WERI-Rb-1 (cell line): ENCODE data around the gene CYP27B1.

ENCODE experiments used
- DNase-seq: peaks from one replicate; pipeline ENCODE4 v3.0.0-alpha.2; 2020
- H3K27ac ChIP-seq: fragments of 250-450 bp; sonication (Bioruptor Pico); 2 replicates; pipeline ENCODE4 v1.5.1; 2020; ENCODE audit warnings: mild to moderate bottlenecking, moderate library complexity
- H3K27me3 ChIP-seq: fragments of 250-450 bp; sonication (Bioruptor Pico); 2 replicates; pipeline ENCODE4 v1.5.1; 2021; ENCODE audit warnings: mild to moderate bottlenecking, low read depth, moderate library complexity; ENCODE audit not compliant: insufficient read depth, severe bottlenecking
- H3K36me3 ChIP-seq: fragments of 250-450 bp; sonication (Bioruptor Pico); 2 replicates; pipeline ENCODE4 v1.5.1; 2020; ENCODE audit warnings: mild to moderate bottlenecking, moderate library complexity
- H3K4me3 ChIP-seq: 2 replicates; pipeline ENCODE4 v1.5.1; 2011; ENCODE audit warnings: low read depth, mild to moderate bottlenecking, control low read depth, low read length
- H3K9me3 ChIP-seq: fragments of 250-450 bp; sonication (Bioruptor Pico); 2 replicates; pipeline ENCODE4 v1.5.1; 2021; ENCODE audit warnings: mild to moderate bottlenecking, moderate library complexity; ENCODE audit not compliant: severe bottlenecking
- CTCF ChIP-seq: IDR thresholded peaks from 2 replicates; pipeline ENCODE4 v1.5.1; 2011; ENCODE audit warnings: low read depth, mild to moderate bottlenecking, control low read depth, inconsistent platforms, low read length

Gene CYP27B1

GRCh38 chr12:57769594-57769993, 2.7 kb upstream of the CYP27B1 start:
- DNase-seq = no peak
- Histone ChIP-seq H3K36me3 (peaks cover 48% of the 10 kb centered on the region), H3K27me3 (no peaks in the 10 kb centered on the region), H3K4me3 (no peak overlapping the region), H3K9me3 (no peaks in the 10 kb centered on the region), H3K27ac (no peak overlapping the region)
- TF ChIP-seq CTCF = no peak

DNA sequence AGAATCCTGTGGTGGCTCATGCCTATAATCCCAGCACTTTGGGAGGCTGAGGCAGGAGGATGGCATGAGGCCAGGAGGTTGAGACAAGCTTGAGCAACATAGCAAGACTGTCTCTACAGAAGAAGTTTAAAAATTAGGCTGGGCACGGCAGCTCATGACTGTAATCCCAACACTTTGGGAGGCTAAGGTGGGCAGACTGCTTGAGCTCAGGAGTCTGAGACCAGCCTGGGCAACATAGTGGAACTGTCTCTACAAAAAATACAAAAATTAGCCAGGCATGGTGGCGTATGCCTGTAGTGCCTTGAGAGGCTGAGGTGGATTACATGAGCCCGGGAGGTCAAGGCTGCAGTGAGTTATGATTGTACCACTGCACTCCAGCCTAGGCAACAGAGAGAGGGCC, 998 bp upstream of the CYP27B1 start:
- no peak for DNase-seq
- no peak overlapping the region; the same call in 1 of the 2 replicates for H3K4me3 ChIP-seq
- TF ChIP-seq CTCF = no peak
- peaks cover 66% of the 10 kb centered on the region for H3K36me3 ChIP-seq
- peak overlapping the region; percentile 93 for H3K27ac ChIP-seq
- no peaks in the 10 kb centered on the region for H3K27me3 ChIP-seq
- no peaks in the 10 kb centered on the region for H3K9me3 ChIP-seq

DNA sequence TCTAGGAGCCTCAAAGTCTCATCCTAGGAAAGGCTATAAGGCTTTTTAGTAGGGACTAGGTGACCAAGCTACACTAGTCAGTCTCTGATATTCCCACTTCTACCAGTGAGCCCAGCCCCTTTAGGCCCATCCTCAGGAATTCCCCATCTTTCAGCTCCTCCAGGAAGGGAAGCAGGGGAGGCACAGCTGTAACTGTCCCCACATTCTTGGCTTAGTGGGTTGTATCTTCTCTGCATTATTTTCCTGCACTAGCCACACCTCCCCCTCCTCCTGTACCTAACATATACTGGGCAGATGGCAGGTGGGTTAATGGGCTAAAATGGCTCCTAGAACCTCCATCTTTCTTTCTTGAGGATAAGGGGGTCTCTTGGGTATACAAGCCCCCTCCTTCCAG, 424 bp upstream of the CYP27B1 start:
- peak overlapping the region; percentile 93 for H3K27ac ChIP-seq
- H3K4me3 ChIP-seq = peak overlapping the region; percentile 88

GRCh38 chr12:57765698-57766463, 997 bp downstream of the CYP27B1 start:
- Histone ChIP-seq H3K27me3 (no peaks in the 10 kb centered on the region), H3K36me3 (peaks cover 78% of the 10 kb centered on the region), H3K9me3 (no peaks in the 10 kb centered on the region), H3K27ac (peak overlapping the region; percentile 93), H3K4me3 (peak overlapping the region; percentile 88)
- TF ChIP-seq CTCF = no peak
- no peak for DNase-seq

More for the DNA sequence above, 424 bp upstream of the CYP27B1 start:
- DNase-seq = peak; percentile 55
- H3K36me3 ChIP-seq = peaks cover 69% of the 10 kb centered on the region
- H3K9me3 ChIP-seq = no peaks in the 10 kb centered on the region
- no peaks in the 10 kb centered on the region for H3K27me3 ChIP-seq
- no peak for TF ChIP-seq CTCF

GRCh38 chr12:57765003-57765697, 1.7 kb downstream of the CYP27B1 start:
- Histone ChIP-seq H3K4me3 (no peak overlapping the region), H3K36me3 (peaks cover 78% of the 10 kb centered on the region), H3K9me3 (no peaks in the 10 kb centered on the region), H3K27ac (peak overlapping the region; percentile 94), H3K27me3 (no peaks in the 10 kb centered on the region)
- DNase-seq = no peak
- TF ChIP-seq CTCF = no peak
